H9 (cell line): ENCODE data around the gene NUP107. TPM values are rescaled to one million over a fixed set of nuclear protein-coding genes. Genes with fewer than 3 reads are reported as not detected.

Experiments
- DNase-seq: peaks from one replicate; pipeline ENCODE4 v3.0.0-alpha.2; 2017
- H2AFZ ChIP-seq: one replicate; pipeline ENCODE4 v1.6.1; 2013; ENCODE audit warnings: mild to moderate bottlenecking, low read length, control low read depth, moderate library complexity
- H2AK5ac ChIP-seq: 2 replicates; pipeline ENCODE4 v1.6.1; 2013; ENCODE audit warnings: low read length, control low read depth, mixed read lengths; ENCODE audit not compliant: insufficient read length
- H2BK120ac ChIP-seq: one replicate; pipeline ENCODE4 v1.6.1; 2013; ENCODE audit warnings: low read depth, mild to moderate bottlenecking, low read length, control low read depth, inconsistent platforms; ENCODE audit not compliant: poor library complexity, severe bottlenecking
- H2BK12ac ChIP-seq: 2 replicates; pipeline ENCODE4 v1.6.1; 2013; ENCODE audit warnings: low read length, control low read depth, mixed read lengths, low read depth; ENCODE audit not compliant: insufficient read length
- H2BK15ac ChIP-seq: 2 replicates; pipeline ENCODE4 v1.6.1; 2013; ENCODE audit warnings: low read depth, low read length, control low read depth
- H2BK20ac ChIP-seq: one replicate; pipeline ENCODE4 v1.6.1; 2013; ENCODE audit warnings: low read depth, mild to moderate bottlenecking, low read length, control low read depth, inconsistent platforms; ENCODE audit not compliant: poor library complexity, severe bottlenecking
- H2BK5ac ChIP-seq: 2 replicates; pipeline ENCODE4 v1.6.1; 2013; ENCODE audit warnings: low read length, control low read depth, mixed read lengths; ENCODE audit not compliant: insufficient read length
- H3K14ac ChIP-seq: 2 replicates; pipeline ENCODE4 v1.6.1; 2013; ENCODE audit warnings: low read length, control low read depth; ENCODE audit not compliant: insufficient read depth
- H3K18ac ChIP-seq: 2 replicates; pipeline ENCODE4 v1.6.1; 2013; ENCODE audit warnings: low read depth, mild to moderate bottlenecking, mixed read lengths, low read length, control low read depth; ENCODE audit not compliant: insufficient read length
- H3K23ac ChIP-seq: 2 replicates; pipeline ENCODE4 v1.6.1; 2013; ENCODE audit warnings: low read length, control low read depth, mixed read lengths, low read depth; ENCODE audit not compliant: insufficient read length
- H3K23me2 ChIP-seq: 2 replicates; pipeline ENCODE4 v1.6.1; 2013; ENCODE audit warnings: low read depth, mild to moderate bottlenecking, mixed read lengths, low read length, control low read depth; ENCODE audit not compliant: insufficient read length, poor library complexity, severe bottlenecking
- H3K27ac ChIP-seq: 2 replicates; pipeline ENCODE4 v1.5.1; 2013; ENCODE audit warnings: low read length, control low read depth, mixed read lengths, low read depth; ENCODE audit not compliant: insufficient read length
- H3K27me3 ChIP-seq: 2 replicates; pipeline ENCODE4 v1.6.1; 2013; ENCODE audit warnings: low read length, control low read depth, inconsistent platforms; ENCODE audit not compliant: insufficient read depth
- H3K4ac ChIP-seq: 2 replicates; pipeline ENCODE4 v1.6.1; 2013; ENCODE audit warnings: low read depth, mild to moderate bottlenecking, control low read depth, inconsistent platforms, low read length, moderate library complexity
- H3K4me1 ChIP-seq: 2 replicates; pipeline ENCODE4 v1.6.1; 2013; ENCODE audit warnings: low read length, control low read depth, inconsistent platforms; ENCODE audit not compliant: insufficient read depth
- H3K4me2 ChIP-seq: 2 replicates; pipeline ENCODE4 v1.6.1; 2013; ENCODE audit warnings: low read length, control low read depth, mixed read lengths; ENCODE audit not compliant: insufficient read length, insufficient read depth
- H3K56ac ChIP-seq: 2 replicates; pipeline ENCODE4 v1.6.1; 2013; ENCODE audit warnings: low read depth, mild to moderate bottlenecking, mixed read lengths, low read length, control low read depth; ENCODE audit not compliant: insufficient read length
- H3K79me1 ChIP-seq: 2 replicates; pipeline ENCODE4 v1.6.1; 2013; ENCODE audit warnings: low read depth, mild to moderate bottlenecking, moderate library complexity, low read length, control low read depth, inconsistent platforms; ENCODE audit not compliant: insufficient read depth, poor library complexity, severe bottlenecking
- H3K79me2 ChIP-seq: 2 replicates; pipeline ENCODE4 v1.6.1; 2013; ENCODE audit warnings: low read length, control low read depth, inconsistent platforms; ENCODE audit not compliant: insufficient read depth
- H3K9ac ChIP-seq: 2 replicates; pipeline ENCODE4 v1.6.1; 2013; ENCODE audit warnings: low read length, control low read depth, mixed read lengths; ENCODE audit not compliant: insufficient read length; ENCODE audit errors: extremely low read depth
- H3K9me3 ChIP-seq: one replicate; pipeline ENCODE4 v1.6.1; 2013; ENCODE audit warnings: low read depth, low read length, inconsistent platforms; ENCODE audit not compliant: control insufficient read depth
- H3T11ph ChIP-seq: one replicate; pipeline ENCODE4 v1.6.1; 2013; ENCODE audit warnings: mild to moderate bottlenecking, low read length, control low read depth, inconsistent platforms
- H4K20me1 ChIP-seq: one replicate; pipeline ENCODE4 v1.6.1; 2013; ENCODE audit not compliant: control insufficient read depth, insufficient read length, insufficient read depth
- H4K5ac ChIP-seq: 2 replicates; pipeline ENCODE4 v1.6.1; 2013; ENCODE audit warnings: low read depth, mild to moderate bottlenecking, mixed read lengths, low read length, control low read depth; ENCODE audit not compliant: insufficient read length
- H4K8ac ChIP-seq: replicated peaks from 2 replicates; pipeline ENCODE4 v1.6.1; 2013; ENCODE audit warnings: low read length, control low read depth, mixed read lengths, low read depth; ENCODE audit not compliant: insufficient read length
- H4K91ac ChIP-seq: 2 replicates; pipeline ENCODE4 v1.6.1; 2013; ENCODE audit warnings: low read depth, mild to moderate bottlenecking, moderate library complexity, mixed read lengths, low read length, control low read depth; ENCODE audit not compliant: insufficient read length
- H3K27ac Mint-ChIP-seq, 3 experiments: 2 replicates in 2 of 3; 3 replicates in 1 of 3; pipeline ENCODE4 v1.8.0; 2020 to 2021; ENCODE audit warnings: mixed read lengths in 3 of 3, mild to moderate bottlenecking in 1 of 3, moderate library complexity in 1 of 3
- H3K27me3 Mint-ChIP-seq: 2 replicates; pipeline ENCODE4 v1.8.0; 2021; ENCODE audit warnings: low read depth, mild to moderate bottlenecking, moderate library complexity, mixed read lengths
- H3K36me3 Mint-ChIP-seq, 3 experiments: 2 replicates in 2 of 3; 3 replicates in 1 of 3; pipeline ENCODE4 v1.8.0; 2020 to 2021; ENCODE audit warnings: low read depth in 3 of 3, mixed read lengths in 3 of 3; ENCODE audit not compliant: insufficient read depth in 1 of 3
- H3K4me1 Mint-ChIP-seq, 2 experiments: 2 replicates each; pipeline ENCODE4 v1.8.0; 2020; ENCODE audit warnings: mixed read lengths in 2 of 2
- H3K4me3 Mint-ChIP-seq, 2 experiments: 2 replicates in 1 of 2; 3 replicates in 1 of 2; pipeline ENCODE4 v1.8.0; 2020 to 2021; ENCODE audit warnings: mild to moderate bottlenecking in 2 of 2, mixed read lengths in 2 of 2, moderate library complexity in 1 of 2
- H3K9me3 Mint-ChIP-seq, 2 experiments: 2 replicates in 1 of 2; 3 replicates in 1 of 2; pipeline ENCODE4 v1.8.0; 2020; ENCODE audit warnings: mild to moderate bottlenecking in 2 of 2, mixed read lengths in 2 of 2, moderate library complexity in 1 of 2
- total RNA-seq: library from RNA; stranded (reverse); gene quantifications from 2 replicates; pipeline ENCODE4 v1.2.1, GENCODE V29; 2021
- TF ChIP-seq, protein P1 (sequence below): fragments of 200-600 bp; sonication (generic); conservative IDR thresholded peaks from 3 replicates; pipeline ENCODE4 v1.8.0; 2021; ENCODE audit warnings: antibody characterized with exemption, mild to moderate bottlenecking

The NUP107 gene
- total RNA-seq, 1 experiment from 2014 or later = 147 TPM

- Histone ChIP-seq H3K27ac (no peak overlapping the region), H2BK12ac (no peak overlapping the region), H3K23ac (no peak overlapping the region), H3K27me3 (no peaks in the 10 kb centered on the region), H3K23me2 (no peaks in the 10 kb centered on the region), H3T11ph (no peak overlapping the region), H4K91ac (no peak overlapping the region), H4K5ac (no peak overlapping the region), H3K9ac (no peak overlapping the region), H2BK5ac (no peak overlapping the region), H3K79me2 (no peaks in the 10 kb centered on the region), H4K20me1 (no peaks in the 10 kb centered on the region), H3K9me3 (no peaks in the 10 kb centered on the region), H3K4me1 (no peaks in the 10 kb centered on the region), H2BK120ac (no peak overlapping the region), H2AK5ac (no peak overlapping the region), H3K4me2 (no peak overlapping the region), H3K56ac (no peak overlapping the region), H2BK15ac (no peak overlapping the region), H2AFZ (no peak overlapping the region), H2BK20ac (no peak overlapping the region), H3K18ac (no peak overlapping the region), H3K79me1 (no peaks in the 10 kb centered on the region), H3K14ac (no peak overlapping the region), H3K4ac (no peak overlapping the region), H4K8ac (no peak overlapping the region)
- Mint-ChIP-seq H3K4me3 (no peak overlapping the region), H3K27me3 (no peaks in the 10 kb centered on the region), H3K4me1 (peaks cover 0 to 4% of the 10 kb centered on the region in 2 experiments; a peak in 2 of 4 replicates), H3K36me3 (no peaks in the 10 kb centered on the region; a peak in 1 of 7 replicates), H3K9me3 (no peaks in the 10 kb centered on the region; a peak in 1 of 5 replicates), H3K27ac (no peak overlapping the region)
- TF ChIP-seq, protein P1, sequence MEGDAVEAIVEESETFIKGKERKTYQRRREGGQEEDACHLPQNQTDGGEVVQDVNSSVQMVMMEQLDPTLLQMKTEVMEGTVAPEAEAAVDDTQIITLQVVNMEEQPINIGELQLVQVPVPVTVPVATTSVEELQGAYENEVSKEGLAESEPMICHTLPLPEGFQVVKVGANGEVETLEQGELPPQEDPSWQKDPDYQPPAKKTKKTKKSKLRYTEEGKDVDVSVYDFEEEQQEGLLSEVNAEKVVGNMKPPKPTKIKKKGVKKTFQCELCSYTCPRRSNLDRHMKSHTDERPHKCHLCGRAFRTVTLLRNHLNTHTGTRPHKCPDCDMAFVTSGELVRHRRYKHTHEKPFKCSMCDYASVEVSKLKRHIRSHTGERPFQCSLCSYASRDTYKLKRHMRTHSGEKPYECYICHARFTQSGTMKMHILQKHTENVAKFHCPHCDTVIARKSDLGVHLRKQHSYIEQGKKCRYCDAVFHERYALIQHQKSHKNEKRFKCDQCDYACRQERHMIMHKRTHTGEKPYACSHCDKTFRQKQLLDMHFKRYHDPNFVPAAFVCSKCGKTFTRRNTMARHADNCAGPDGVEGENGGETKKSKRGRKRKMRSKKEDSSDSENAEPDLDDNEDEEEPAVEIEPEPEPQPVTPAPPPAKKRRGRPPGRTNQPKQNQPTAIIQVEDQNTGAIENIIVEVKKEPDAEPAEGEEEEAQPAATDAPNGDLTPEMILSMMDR = no peak
- no peak for DNase-seq
Measured at GRCh38 chr12:68779280-68779679, 92.5 kb downstream of the NUP107 start.
